ENCODE results near the gene OTUB1.

DNA sequence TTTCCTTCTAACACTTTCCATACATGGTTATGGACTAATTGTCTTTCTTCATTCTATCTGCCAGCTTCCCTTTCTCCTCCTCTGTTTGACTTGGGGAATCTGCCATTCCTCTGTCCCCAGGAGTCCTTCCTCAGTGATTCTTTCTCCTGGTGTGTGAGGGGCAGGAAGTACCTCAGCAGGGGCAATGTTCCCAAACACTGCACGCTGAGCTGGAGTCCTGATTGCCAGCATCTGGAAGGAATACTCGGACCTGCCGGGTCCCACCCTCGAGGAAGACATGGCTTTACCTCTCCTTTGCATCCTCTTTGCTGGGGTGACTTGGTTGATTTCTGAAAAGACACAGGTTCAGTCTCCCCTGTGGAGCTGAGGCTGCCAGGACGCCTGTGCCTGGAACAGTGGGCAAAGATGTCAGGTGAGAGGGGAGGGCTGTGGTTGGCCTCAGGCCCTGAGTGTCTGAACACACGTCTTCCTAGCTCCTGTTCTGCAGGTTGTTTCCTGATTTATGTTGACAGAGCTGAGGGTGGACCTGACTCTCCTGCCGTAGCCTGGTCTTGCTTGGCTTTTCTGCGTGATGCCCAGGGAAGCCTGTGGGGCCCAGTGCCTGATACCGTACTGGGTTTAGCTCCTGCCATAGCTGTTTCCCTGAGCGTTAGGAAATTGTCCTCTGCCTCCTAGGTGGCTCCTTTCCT is 7.5 kb upstream of the OTUB1 start:
- TF ChIP-seq, protein P1, sequence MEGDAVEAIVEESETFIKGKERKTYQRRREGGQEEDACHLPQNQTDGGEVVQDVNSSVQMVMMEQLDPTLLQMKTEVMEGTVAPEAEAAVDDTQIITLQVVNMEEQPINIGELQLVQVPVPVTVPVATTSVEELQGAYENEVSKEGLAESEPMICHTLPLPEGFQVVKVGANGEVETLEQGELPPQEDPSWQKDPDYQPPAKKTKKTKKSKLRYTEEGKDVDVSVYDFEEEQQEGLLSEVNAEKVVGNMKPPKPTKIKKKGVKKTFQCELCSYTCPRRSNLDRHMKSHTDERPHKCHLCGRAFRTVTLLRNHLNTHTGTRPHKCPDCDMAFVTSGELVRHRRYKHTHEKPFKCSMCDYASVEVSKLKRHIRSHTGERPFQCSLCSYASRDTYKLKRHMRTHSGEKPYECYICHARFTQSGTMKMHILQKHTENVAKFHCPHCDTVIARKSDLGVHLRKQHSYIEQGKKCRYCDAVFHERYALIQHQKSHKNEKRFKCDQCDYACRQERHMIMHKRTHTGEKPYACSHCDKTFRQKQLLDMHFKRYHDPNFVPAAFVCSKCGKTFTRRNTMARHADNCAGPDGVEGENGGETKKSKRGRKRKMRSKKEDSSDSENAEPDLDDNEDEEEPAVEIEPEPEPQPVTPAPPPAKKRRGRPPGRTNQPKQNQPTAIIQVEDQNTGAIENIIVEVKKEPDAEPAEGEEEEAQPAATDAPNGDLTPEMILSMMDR (IDR thresholded peaks at IDR 0.05): no peak
- TF ChIP-seq POLR2A (IDR thresholded peaks at IDR 0.05): no peak

All from heart left ventricle (tissue), 13 donors.